ENCODE measurements around the gene HOXA5.
A peak's percentile ranks its signal among the peaks of the same experiment; 100 is the strongest.

HOXA5 gene

DNA sequence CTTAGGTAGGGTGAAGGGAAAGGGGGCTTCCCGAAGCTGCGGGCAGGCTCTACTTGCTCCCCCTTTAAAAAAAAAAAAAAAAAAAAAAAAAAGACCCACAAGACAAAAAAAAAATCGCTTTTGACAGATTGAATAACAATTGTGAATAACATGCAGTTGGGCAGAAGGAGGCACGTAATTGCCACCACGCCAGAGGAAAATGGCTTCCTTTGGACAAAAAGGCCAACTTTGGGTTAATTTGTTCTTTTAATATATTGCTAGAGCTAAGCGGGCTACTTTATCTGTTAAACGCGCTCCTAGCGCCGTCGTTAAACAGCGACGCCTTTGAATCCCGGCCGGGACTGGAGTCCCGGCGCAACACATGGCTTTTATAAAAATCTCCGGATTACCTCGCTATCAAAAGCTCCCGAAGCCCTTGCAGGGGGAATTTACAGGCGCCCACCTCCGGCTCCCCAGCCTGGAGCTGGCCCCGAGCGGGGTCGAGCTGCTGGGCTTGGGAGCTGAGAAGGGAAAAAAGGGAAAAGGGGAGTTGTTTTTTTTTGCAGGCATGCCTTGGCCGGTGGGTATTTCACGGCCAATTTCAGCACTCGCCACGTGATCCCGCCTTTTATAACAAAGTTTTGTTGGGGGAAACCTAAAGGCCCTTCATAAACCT, 40.3 kb upstream of the HOXA5 start:
- POLR2A ChIA-PET, result interaction anchor here (0.6 to 7.6 kb wide), 12 partner anchors 11 to 1328 kb away, joined by 3 to 237 read pairs (median 6); partner anchors contain the start of genes HOXA10 and HOXA13
- Histone ChIP-seq H3K9me3 (ENCODE audit: control insufficient read depth, insufficient read depth, low read depth, low read length) (no peaks in the 10 kb centered on the region), H3K36me3 (ENCODE audit: control insufficient read depth in 2 of 2, insufficient read depth in 1 of 2, low read length in 2 of 2) (peaks cover 0 to 10% of the 10 kb centered on the region in 2 experiments; a peak in 2 of 3 replicates), H3K4me3 (ENCODE audit: low read depth, low read length) (peak overlapping the region; percentile 55), H3K27ac (ENCODE audit: extremely low read depth, low read depth, low read length) (peak overlapping the region; percentile 99), H3K4me1 (ENCODE audit: control insufficient read depth, insufficient read depth, low read length) (peaks cover 47% of the 10 kb centered on the region)
- CTCF ChIA-PET, result interaction anchor here (0.7 to 3.2 kb wide), 4 partner anchors 8 to 1289 kb away, joined by 3 to 26 read pairs (median 6); no protein-coding TSS in a partner anchor
- TF ChIP-seq ZNF76 (tag by site-specific recombination; IDR thresholded peaks at IDR 0.05; ENCODE audit: borderline replicate concordance, low read depth) (no peak), ZBTB48 (tag by site-specific recombination; IDR thresholded peaks at IDR 0.05) (no peak), ZNF221 (tag by site-specific recombination; IDR thresholded peaks at IDR 0.05; ENCODE audit: borderline replicate concordance) (no peak), ZNF37A (tag by site-specific recombination; IDR thresholded peaks at IDR 0.05) (no peak)
- TF ChIP-seq, protein P1, sequence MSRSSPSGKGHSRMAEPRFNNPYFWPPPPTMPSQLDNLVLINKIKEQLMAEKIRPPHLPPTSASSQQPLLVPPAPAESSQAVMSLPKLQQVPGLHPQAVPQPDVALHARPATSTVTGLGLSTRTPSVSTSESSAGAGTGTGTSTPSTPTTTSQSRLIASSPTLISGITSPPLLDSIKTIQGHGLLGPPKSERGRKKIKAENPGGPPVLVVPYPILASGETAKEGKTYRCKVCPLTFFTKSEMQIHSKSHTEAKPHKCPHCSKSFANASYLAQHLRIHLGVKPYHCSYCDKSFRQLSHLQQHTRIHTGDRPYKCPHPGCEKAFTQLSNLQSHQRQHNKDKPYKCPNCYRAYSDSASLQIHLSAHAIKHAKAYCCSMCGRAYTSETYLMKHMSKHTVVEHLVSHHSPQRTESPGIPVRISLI (tag by site-specific recombination; IDR thresholded peaks at IDR 0.05), result peak; percentile 77

DNA sequence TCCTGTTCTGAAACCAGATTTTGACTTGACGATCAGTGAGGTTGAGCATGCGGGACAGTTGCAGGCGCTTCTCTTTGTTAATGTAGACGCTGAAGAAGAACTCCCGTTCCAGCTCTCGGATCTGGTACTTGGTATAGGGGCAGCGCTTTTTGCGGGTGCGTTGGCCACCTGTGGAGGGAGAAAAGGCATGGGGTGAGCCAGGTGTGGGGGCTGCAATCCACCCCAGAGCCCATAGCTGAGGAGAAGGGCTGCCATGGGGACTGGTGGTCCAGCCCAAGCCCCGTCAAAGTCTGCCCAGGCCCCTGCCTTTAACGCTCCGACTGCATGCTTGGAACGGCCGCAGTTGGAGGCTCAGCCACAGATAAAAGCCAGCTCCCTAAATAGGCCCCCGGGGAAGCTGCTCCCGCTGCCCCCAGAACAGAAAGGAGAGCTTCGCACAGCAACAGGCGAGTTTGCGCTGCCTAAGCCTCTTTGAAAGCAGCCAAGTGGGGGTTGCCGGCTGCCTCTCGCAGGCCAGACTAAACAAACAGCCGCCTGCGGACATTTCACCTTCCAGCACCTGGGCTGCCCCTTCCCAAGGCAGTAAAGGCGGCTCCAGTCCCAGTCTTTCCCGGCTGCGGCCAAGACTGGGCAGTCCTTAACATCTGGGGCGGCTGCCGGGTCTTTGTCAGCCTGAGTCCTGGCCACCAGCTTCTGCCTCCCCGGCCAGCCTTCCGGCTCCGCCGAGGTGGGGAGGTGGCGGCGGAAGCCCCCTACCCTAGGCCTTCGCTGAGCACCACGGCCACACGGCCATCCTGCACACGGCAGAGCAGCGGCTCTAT, 39.6 kb upstream of the HOXA5 start:
- Histone ChIP-seq H3K9me3 (ENCODE audit: control insufficient read depth, insufficient read depth, low read depth, low read length) (no peaks in the 10 kb centered on the region), H3K4me3 (ENCODE audit: low read depth, low read length) (peak overlapping the region; percentile 55), H3K27ac (ENCODE audit: extremely low read depth, low read depth, low read length) (peak overlapping the region; percentile 99), H3K4me1 (ENCODE audit: control insufficient read depth, insufficient read depth, low read length) (peaks cover 43% of the 10 kb centered on the region), H3K36me3 (ENCODE audit: control insufficient read depth in 2 of 2, insufficient read depth in 1 of 2, low read length in 2 of 2) (peaks cover 0 to 10% of the 10 kb centered on the region in 2 experiments; a peak in 2 of 3 replicates)
- ChIA-PET POLR2A (interaction anchor here (0.7 to 7.6 kb wide), 9 partner anchors 10 to 1321 kb away, joined by 3 to 237 read pairs (median 6); partner anchors contain the start of genes HOXA10 and HOXA13), CTCF (interaction anchor here (0.6 to 3.2 kb wide), 8 partner anchors 8 to 1380 kb away, joined by 3 to 26 read pairs (median 4); no protein-coding TSS in a partner anchor)
- TF ChIP-seq, protein P1 (tag by site-specific recombination; IDR thresholded peaks at IDR 0.05), result no peak
- TF ChIP-seq KLF1 (tag by site-specific recombination; IDR thresholded peaks at IDR 0.05) (no peak), ZNF629 (tag by site-specific recombination; IDR thresholded peaks at IDR 0.05) (no peak), ZNF155 (tag by site-specific recombination; IDR thresholded peaks at IDR 0.05) (no peak), SCRT2 (tag by site-specific recombination; IDR thresholded peaks at IDR 0.05) (peak; percentile 87), OSR2 (tag by site-specific recombination; IDR thresholded peaks at IDR 0.05) (no peak), ZNF423 (tag by site-specific recombination; IDR thresholded peaks at IDR 0.05) (no peak), ZNF610 (tag by site-specific recombination; IDR thresholded peaks at IDR 0.05; ENCODE audit: borderline replicate concordance) (no peak), ZNF274 (IDR thresholded peaks at IDR 0.05; ENCODE audit: low read length) (no peak), ZNF274 (tag by site-specific recombination; IDR thresholded peaks at IDR 0.05; ENCODE audit: borderline replicate concordance) (no peak), SALL2 (tag by site-specific recombination; IDR thresholded peaks at IDR 0.05; ENCODE audit: borderline replicate concordance) (no peak), ZNF529 (tag by site-specific recombination; IDR thresholded peaks at IDR 0.05; ENCODE audit: insufficient replicate concordance) (no peak), ZNF335 (tag by site-specific recombination; conservative IDR thresholded peaks at IDR 0.05) (peak; percentile 85), ZNF473 (tag by site-specific recombination; IDR thresholded peaks at IDR 0.05) (no peak), ZNF571 (tag by site-specific recombination; IDR thresholded peaks at IDR 0.05) (no peak), ZNF768 (tag by site-specific recombination; IDR thresholded peaks at IDR 0.05) (no peak), ZNF23 (tag by site-specific recombination; IDR thresholded peaks at IDR 0.05; ENCODE audit: borderline replicate concordance) (no peak)
- TF ChIP-seq, protein P2, sequence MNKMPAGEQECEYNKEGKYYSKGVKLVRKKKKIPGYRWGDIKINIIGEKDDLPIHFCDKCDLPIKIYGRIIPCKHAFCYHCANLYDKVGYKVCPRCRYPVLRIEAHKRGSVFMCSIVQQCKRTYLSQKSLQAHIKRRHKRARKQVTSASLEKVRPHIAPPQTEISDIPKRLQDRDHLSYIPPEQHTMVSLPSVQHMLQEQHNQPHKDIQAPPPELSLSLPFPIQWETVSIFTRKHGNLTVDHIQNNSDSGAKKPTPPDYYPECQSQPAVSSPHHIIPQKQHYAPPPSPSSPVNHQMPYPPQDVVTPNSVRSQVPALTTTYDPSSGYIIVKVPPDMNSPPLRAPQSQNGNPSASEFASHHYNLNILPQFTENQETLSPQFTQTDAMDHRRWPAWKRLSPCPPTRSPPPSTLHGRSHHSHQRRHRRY (tag by site-specific recombination; IDR thresholded peaks at IDR 0.05), result no peak
- TF ChIP-seq, protein P3, sequence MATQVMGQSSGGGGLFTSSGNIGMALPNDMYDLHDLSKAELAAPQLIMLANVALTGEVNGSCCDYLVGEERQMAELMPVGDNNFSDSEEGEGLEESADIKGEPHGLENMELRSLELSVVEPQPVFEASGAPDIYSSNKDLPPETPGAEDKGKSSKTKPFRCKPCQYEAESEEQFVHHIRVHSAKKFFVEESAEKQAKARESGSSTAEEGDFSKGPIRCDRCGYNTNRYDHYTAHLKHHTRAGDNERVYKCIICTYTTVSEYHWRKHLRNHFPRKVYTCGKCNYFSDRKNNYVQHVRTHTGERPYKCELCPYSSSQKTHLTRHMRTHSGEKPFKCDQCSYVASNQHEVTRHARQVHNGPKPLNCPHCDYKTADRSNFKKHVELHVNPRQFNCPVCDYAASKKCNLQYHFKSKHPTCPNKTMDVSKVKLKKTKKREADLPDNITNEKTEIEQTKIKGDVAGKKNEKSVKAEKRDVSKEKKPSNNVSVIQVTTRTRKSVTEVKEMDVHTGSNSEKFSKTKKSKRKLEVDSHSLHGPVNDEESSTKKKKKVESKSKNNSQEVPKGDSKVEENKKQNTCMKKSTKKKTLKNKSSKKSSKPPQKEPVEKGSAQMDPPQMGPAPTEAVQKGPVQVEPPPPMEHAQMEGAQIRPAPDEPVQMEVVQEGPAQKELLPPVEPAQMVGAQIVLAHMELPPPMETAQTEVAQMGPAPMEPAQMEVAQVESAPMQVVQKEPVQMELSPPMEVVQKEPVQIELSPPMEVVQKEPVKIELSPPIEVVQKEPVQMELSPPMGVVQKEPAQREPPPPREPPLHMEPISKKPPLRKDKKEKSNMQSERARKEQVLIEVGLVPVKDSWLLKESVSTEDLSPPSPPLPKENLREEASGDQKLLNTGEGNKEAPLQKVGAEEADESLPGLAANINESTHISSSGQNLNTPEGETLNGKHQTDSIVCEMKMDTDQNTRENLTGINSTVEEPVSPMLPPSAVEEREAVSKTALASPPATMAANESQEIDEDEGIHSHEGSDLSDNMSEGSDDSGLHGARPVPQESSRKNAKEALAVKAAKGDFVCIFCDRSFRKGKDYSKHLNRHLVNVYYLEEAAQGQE (tag by site-specific recombination; IDR thresholded peaks at IDR 0.05), result no peak
- TF ChIP-seq, protein P4, sequence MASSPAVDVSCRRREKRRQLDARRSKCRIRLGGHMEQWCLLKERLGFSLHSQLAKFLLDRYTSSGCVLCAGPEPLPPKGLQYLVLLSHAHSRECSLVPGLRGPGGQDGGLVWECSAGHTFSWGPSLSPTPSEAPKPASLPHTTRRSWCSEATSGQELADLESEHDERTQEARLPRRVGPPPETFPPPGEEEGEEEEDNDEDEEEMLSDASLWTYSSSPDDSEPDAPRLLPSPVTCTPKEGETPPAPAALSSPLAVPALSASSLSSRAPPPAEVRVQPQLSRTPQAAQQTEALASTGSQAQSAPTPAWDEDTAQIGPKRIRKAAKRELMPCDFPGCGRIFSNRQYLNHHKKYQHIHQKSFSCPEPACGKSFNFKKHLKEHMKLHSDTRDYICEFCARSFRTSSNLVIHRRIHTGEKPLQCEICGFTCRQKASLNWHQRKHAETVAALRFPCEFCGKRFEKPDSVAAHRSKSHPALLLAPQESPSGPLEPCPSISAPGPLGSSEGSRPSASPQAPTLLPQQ (tag by site-specific recombination; IDR thresholded peaks at IDR 0.05), result no peak
